Measurements from ENCODE around the gene COL8A2. TPM values are rescaled to one million over a fixed set of nuclear protein-coding genes. Genes with fewer than 3 reads are reported as not detected.

Gene COL8A2
- total and polyA plus RNA-seq, 3 donors from 2014 or later, result 1.3 to 4.2 (median 2.0) TPM

DNA sequence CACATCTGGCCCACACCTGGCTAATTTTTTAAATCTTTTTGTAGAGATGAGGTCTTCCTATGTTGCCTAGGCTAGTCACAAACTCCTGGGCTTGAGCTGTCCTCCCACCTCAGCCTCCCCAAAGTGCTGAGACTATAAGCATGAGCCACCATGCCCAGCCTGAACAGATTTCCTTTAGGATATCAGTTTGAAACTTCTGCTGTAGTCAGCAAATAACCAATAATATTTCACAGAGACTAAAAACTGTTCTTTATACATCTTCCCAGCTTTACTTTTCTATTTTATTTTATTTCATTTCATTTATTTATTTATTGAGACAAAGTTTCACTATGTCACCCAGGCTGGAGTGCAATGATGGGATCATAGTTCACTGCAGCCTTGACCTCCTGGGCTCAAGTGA is 71.0 kb downstream of the COL8A2 start:
- TF ChIP-seq CTCF (IDR thresholded peaks at IDR 0.05) (no peak), POLR2A (IDR thresholded peaks at IDR 0.05) (no peak)
- Histone ChIP-seq H3K27ac (no peak overlapping the region), H3K4me1 (no peaks in the 10 kb centered on the region), H3K4me3 (no peak overlapping the region), H3K9me3 (no peaks in the 10 kb centered on the region), H3K36me3 (ENCODE audit: low read depth, missing control alignments) (no peaks in the 10 kb centered on the region), H3K27me3 (no peaks in the 10 kb centered on the region)
- no peak for DNase-seq
- intact Hi-C loops (cut with DNase I; ENCODE audit: low total_unique reads), result no loop called here

GRCh38 chr1:36051821-36052220 is 73.2 kb downstream of the COL8A2 start:
- H3K4me1 ChIP-seq, result no peaks in the 10 kb centered on the region
- H3K9me3 ChIP-seq, result no peaks in the 10 kb centered on the region
- H3K27me3 ChIP-seq, result no peaks in the 10 kb centered on the region
- no peak overlapping the region for H3K4me3 ChIP-seq
- H3K36me3 ChIP-seq (ENCODE audit: low read depth, missing control alignments), result no peaks in the 10 kb centered on the region
- TF ChIP-seq CTCF (IDR thresholded peaks at IDR 0.05), result no peak
- no peak for TF ChIP-seq POLR2A (IDR thresholded peaks at IDR 0.05)
- DNase-seq, result no peak
- no peak overlapping the region for H3K27ac ChIP-seq
- intact Hi-C loops (cut with DNase I; ENCODE audit: low total_unique reads), result no loop called here

Other genes starting within 250 kb of the COL8A2 start
- gene AGO1, start 242.0 kb downstream of the COL8A2 start, total RNA-seq, result 10 to 100 TPM; 32.3 to 41.9 TPM
- gene AGO1, start 242.0 kb downstream of the COL8A2 start, polyA plus RNA-seq (ENCODE audit: insufficient read depth, low read depth, low replicate concordance), result 11.5 TPM
- gene AGO3, start 194.1 kb downstream of the COL8A2 start, total RNA-seq, result 10 to 100 TPM; 42.6 to 47.2 TPM
- 22.4 TPM for gene AGO3, start 194.1 kb downstream of the COL8A2 start, polyA plus RNA-seq (ENCODE audit: insufficient read depth, low read depth, low replicate concordance)
- 10 to 100 TPM; 35.1 to 65.0 TPM for gene TEKT2, start 41.1 kb downstream of the COL8A2 start, total RNA-seq
- gene TEKT2, start 41.1 kb downstream of the COL8A2 start, polyA plus RNA-seq (ENCODE audit: insufficient read depth, low read depth, low replicate concordance), result 117 TPM
- 100 to 1,000 TPM in 1 of 2 donors, 10 to 100 TPM in 1; 84.4 to 106 TPM for gene ADPRS, start 36.3 kb downstream of the COL8A2 start, total RNA-seq
- 41.8 TPM for gene ADPRS, start 36.3 kb downstream of the COL8A2 start, polyA plus RNA-seq (ENCODE audit: insufficient read depth, low read depth, low replicate concordance)
- gene TRAPPC3, start 24.3 kb upstream of the COL8A2 start, total RNA-seq, result 100 to 1,000 TPM; 109 to 146 TPM
- gene TRAPPC3, start 24.3 kb upstream of the COL8A2 start, polyA plus RNA-seq (ENCODE audit: insufficient read depth, low read depth, low replicate concordance), result 111 TPM
- gene MAP7D1, start 30.9 kb upstream of the COL8A2 start, total RNA-seq, result 10 to 100 TPM; 45.4 to 59.6 TPM
- 50.2 TPM for gene MAP7D1, start 30.9 kb upstream of the COL8A2 start, polyA plus RNA-seq (ENCODE audit: insufficient read depth, low read depth, low replicate concordance)
- gene THRAP3, start 99.2 kb upstream of the COL8A2 start, total RNA-seq, result 100 to 1,000 TPM in 1 of 2 donors, 10 to 100 TPM in 1; 93.0 to 112 TPM
- gene THRAP3, start 99.2 kb upstream of the COL8A2 start, polyA plus RNA-seq (ENCODE audit: insufficient read depth, low read depth, low replicate concordance), result 72.5 TPM
- gene SH3D21, start 181.1 kb upstream of the COL8A2 start, total RNA-seq, result 10 to 100 TPM in 1 of 2 donors, 1 to 10 TPM in 1; 6.8 to 12.8 TPM
- gene SH3D21, start 181.1 kb upstream of the COL8A2 start, polyA plus RNA-seq (ENCODE audit: insufficient read depth, low read depth, low replicate concordance), result 14.9 TPM
- gene EVA1B, start 198.4 kb upstream of the COL8A2 start, total RNA-seq, result 10 to 100 TPM in 1 of 2 donors, 1 to 10 TPM in 1; 9.1 to 19.4 TPM
- gene EVA1B, start 198.4 kb upstream of the COL8A2 start, polyA plus RNA-seq (ENCODE audit: insufficient read depth, low read depth, low replicate concordance), result 9.6 TPM

Data from testis (tissue), 3 donors.